Breast epithelium (tissue), 4 donors: Measurements from ENCODE around the gene SMIM1. TPM values are rescaled to one million over a fixed set of nuclear protein-coding genes. Genes with fewer than 3 reads are reported as not detected.

Source experiments
- DNase-seq, 2 donors: peaks; one replicate each; pipeline ENCODE4 v3.0.0-alpha.2; 2019; ENCODE audit warnings: low spot score in 2 of 2
- H3K27ac ChIP-seq, 2 donors: fragments of 200-600 bp; sonication (generic) in 1 of 2; one replicate each; pipeline ENCODE4 v1.5.1; 2016 to 2019; ENCODE audit warnings: mild to moderate bottlenecking in 1 of 2
- H3K27me3 ChIP-seq, 2 donors: fragments of 200-600 bp; sonication (generic) in 1 of 2; one replicate each; pipeline versions ENCODE4 v1.5.1 to v1.6.0; 2017 to 2019; ENCODE audit warnings: control low read depth in 1 of 2, mild to moderate bottlenecking in 1 of 2
- H3K36me3 ChIP-seq: fragments of 200-600 bp; one replicate; pipeline ENCODE4 v1.5.1; 2019
- H3K4me1 ChIP-seq, 2 donors: fragments of 200-600 bp; sonication (generic); one replicate each; pipeline ENCODE4 v1.5.1; 2016 to 2019; ENCODE audit warnings: control low read depth in 1 of 2
- H3K4me3 ChIP-seq, 3 donors: fragments of 200-600 bp; sonication (generic); 1 replicate in 2 of 3; 2 replicates in 1 of 3; pipeline ENCODE4 v1.5.1; 2016 to 2019; ENCODE audit warnings: mild to moderate bottlenecking in 3 of 3, moderate library complexity in 2 of 3
- H3K9me3 ChIP-seq, 2 donors: fragments of 200-600 bp; sonication (generic) in 1 of 2; one replicate each; pipeline ENCODE4 v1.5.1; 2016 to 2019; ENCODE audit warnings: control low read depth in 1 of 2
- POLR2A ChIP-seq: fragments of 450-650 bp; IDR thresholded peaks from one replicate; pipeline ENCODE4 v1.6.1; 2016; ENCODE audit warnings: antibody characterized with exemption, mild to moderate bottlenecking, moderate library complexity
- POLR2AphosphoS5 ChIP-seq, 3 donors: sonication (generic); formaldehyde crosslinking; IDR thresholded peaks; one replicate each; pipeline ENCODE4 v1.6.1; 2017; ENCODE audit warnings: antibody characterized with exemption in 3 of 3
- intact Hi-C: fragments of 100-400 bp; cut with DNase I; formaldehyde crosslinking; loops from one replicate; pipeline ENCODE4 v1.15.1; 2023; ENCODE audit warnings: low total_unique reads
- total RNA-seq, 3 donors: library from RNA; depleted of rRNA; stranded (reverse); fragments of >200 nt; gene quantifications; one replicate each; pipeline ENCODE4 v1.1.0, GENCODE V29; 2016
- TF ChIP-seq, protein P1 (sequence below), 3 donors: fragments of 450-650 bp; IDR thresholded peaks; one replicate each; pipeline ENCODE4 v1.5.1; 2016 to 2017; ENCODE audit warnings: antibody characterized with exemption in 3 of 3, mild to moderate bottlenecking in 3 of 3, moderate library complexity in 3 of 3

Gene SMIM1
- total RNA-seq, 3 donors from 2014 or later, result 1.3 to 4.7 (median 4.6) TPM

DNA sequence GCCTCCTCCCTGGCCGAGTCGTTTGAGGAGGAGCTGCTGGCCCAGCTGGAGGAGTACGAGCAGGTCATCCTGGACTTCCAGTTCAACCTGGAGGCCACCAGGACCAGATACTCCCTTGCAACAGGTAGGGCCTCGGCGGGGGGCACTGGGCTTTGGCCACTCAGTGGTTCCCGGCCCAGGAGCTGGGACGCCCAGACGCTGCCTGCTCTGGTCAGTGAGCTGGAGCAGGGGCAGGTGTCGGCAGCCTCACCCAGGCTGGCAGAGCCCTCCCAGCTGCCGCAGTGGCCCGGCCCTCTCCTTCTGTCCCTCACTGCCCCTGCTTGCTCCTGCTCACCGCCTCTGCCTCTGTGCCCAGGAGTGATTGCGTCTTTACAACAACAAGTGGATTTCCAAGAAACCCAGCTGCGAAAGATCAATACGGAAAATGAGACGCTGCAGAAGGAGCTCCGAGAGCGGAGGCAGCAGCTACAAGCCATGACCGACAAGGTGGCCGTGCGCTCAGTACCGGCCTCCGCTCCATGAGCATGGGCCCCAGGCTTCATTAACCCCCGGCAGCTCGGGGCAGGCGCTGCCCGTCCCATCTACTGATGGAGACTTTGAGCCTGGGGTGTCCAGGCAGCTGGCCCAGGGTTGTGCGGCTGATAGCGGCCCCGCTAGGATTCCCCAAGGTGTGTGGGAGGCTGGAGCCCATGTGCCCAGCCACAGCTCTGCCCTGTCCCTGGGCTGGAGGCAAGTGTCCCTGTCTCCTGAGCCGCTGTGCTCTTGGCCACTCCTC lies 9.0 kb upstream of the SMIM1 start:
- H3K27ac ChIP-seq, result no peak overlapping the region
- intact Hi-C loops, result no loop called here
- TF ChIP-seq, protein P1, sequence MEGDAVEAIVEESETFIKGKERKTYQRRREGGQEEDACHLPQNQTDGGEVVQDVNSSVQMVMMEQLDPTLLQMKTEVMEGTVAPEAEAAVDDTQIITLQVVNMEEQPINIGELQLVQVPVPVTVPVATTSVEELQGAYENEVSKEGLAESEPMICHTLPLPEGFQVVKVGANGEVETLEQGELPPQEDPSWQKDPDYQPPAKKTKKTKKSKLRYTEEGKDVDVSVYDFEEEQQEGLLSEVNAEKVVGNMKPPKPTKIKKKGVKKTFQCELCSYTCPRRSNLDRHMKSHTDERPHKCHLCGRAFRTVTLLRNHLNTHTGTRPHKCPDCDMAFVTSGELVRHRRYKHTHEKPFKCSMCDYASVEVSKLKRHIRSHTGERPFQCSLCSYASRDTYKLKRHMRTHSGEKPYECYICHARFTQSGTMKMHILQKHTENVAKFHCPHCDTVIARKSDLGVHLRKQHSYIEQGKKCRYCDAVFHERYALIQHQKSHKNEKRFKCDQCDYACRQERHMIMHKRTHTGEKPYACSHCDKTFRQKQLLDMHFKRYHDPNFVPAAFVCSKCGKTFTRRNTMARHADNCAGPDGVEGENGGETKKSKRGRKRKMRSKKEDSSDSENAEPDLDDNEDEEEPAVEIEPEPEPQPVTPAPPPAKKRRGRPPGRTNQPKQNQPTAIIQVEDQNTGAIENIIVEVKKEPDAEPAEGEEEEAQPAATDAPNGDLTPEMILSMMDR (IDR thresholded peaks at IDR 0.05), result no peak
- TF ChIP-seq POLR2A (no peak), POLR2AphosphoS5 (IDR thresholded peaks at IDR 0.05) (no peak)
- H3K27me3 ChIP-seq, result peaks cover 0 to 43% of the 10 kb centered on the region in 2 donors
- no peaks in the 10 kb centered on the region for H3K9me3 ChIP-seq
- no peaks in the 10 kb centered on the region for H3K4me1 ChIP-seq
- H3K36me3 ChIP-seq, result no peaks in the 10 kb centered on the region
- H3K4me3 ChIP-seq, result no peak overlapping the region
- DNase-seq, result no peak

DNA sequence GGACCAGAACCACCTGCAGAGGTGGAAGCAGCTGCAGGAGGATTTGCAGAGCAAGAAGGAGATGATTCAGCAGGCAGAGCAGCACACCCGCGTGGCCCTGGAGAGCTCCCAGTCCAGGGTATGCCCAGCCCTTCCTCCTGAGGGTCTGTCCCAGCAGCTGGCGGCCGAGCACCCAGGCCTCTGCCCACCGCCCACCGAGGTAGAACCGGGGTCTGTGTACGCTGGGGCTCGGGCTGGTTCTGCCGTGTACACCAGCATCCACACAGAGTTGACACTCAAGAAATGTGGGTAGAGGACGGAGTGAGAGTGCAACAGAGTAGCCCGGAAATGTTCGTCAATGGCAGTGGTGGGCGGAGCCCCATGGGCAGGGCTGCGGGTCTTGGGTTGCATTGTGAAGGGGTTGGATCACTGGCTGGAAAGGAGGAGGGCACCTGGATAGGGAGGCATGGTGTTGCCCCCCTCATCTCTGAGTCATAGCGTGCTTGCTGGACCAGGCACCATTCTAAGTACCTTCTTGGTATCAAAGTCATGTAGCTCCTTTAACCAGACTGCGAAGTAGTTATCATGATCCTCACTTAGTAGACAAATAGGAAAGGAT lies 5.1 kb upstream of the SMIM1 start:
- Histone ChIP-seq H3K4me3 (no peak overlapping the region), H3K36me3 (no peaks in the 10 kb centered on the region), H3K4me1 (no peaks in the 10 kb centered on the region), H3K27me3 (peaks cover 0 to 15% of the 10 kb centered on the region in 2 donors), H3K27ac (no peak overlapping the region), H3K9me3 (no peaks in the 10 kb centered on the region)
- DNase-seq, result no peak
- intact Hi-C loops, result no loop called here
- TF ChIP-seq POLR2A (no peak), POLR2AphosphoS5 (IDR thresholded peaks at IDR 0.05) (no peak)

DNA sequence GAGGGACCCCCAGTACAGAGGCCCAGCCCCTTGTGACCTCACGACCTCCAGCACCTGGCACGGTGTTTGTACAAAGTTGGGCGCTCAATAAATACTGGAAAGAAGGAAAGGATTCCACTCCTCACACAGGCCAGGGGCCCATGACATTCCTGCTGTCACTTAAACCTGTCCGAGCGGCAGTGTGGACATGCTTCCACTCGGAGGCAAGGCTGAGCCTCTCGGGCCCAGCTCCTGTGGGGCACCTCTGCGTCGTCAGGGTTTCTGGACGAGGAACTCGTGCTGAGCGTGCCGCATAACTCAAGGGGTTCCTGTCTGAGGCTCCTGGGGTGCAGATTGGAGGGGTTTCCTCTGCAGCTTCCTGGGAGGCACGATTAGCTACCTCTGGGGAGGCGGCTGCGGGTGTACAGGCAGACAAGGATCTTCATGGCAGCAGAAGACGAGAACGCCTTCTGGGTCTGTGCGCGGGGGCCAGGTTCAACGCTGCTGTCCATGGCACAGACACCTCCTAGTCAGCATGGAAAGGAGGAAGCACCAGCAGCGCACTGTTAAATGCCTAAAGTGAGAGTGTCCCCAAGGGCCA lies 3.6 kb upstream of the SMIM1 start:
- no peak overlapping the region for H3K27ac ChIP-seq
- H3K36me3 ChIP-seq, result no peaks in the 10 kb centered on the region
- no peak for TF ChIP-seq POLR2AphosphoS5 (IDR thresholded peaks at IDR 0.05)
- H3K4me1 ChIP-seq, result peaks cover 0 to 3% of the 10 kb centered on the region in 2 donors
- DNase-seq, result no peak
- intact Hi-C loops, result no loop called here
- H3K4me3 ChIP-seq, result no peak overlapping the region
- no peaks in the 10 kb centered on the region for H3K9me3 ChIP-seq
- peaks cover 0 to under 1% of the 10 kb centered on the region in 2 donors for H3K27me3 ChIP-seq

DNA sequence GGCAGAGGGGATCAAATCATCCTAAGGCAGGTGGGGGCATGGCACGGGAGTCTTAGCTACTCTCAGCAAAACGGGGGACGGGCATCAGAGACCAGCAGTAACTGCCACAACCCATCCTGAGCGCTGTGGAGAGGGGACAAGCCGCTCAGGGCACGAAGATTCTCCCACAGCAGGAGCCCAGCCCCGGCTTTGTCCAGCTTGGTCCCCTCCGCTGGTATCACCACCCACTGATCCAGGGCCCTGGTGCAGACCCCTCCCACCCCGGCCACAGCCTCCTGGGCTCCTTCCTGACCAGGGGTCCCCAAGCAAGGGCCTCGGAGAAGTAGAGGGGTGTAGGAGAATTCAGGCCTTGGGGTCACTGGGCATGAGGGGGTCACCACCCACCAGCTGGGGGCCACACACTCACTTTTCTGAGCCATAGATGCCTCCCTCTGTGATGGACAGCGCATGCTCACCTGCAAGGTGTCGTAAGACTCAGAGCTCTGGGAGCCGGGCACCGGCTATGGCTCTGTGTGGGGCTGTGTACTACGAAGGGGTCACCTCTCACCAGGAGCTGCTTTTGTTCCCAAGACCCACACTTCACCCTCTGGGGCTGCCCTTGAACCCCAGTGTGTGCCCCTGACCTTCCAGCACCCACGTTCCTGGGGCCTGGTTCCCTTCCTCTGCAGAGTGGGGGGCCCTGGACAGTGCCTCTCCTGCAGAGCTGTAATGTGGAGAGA lies 2.3 kb upstream of the SMIM1 start:
- Histone ChIP-seq H3K27me3 (no peaks in the 10 kb centered on the region), H3K4me3 (no peak overlapping the region), H3K36me3 (no peaks in the 10 kb centered on the region), H3K4me1 (peaks cover 3 to 4% of the 10 kb centered on the region in 2 donors), H3K27ac (no peak overlapping the region), H3K9me3 (no peaks in the 10 kb centered on the region)
- no peak for DNase-seq
- intact Hi-C loops, result no loop called here
- no peak for TF ChIP-seq POLR2AphosphoS5 (IDR thresholded peaks at IDR 0.05)
- TF ChIP-seq POLR2A, result no peak
- TF ChIP-seq, protein P1 (IDR thresholded peaks at IDR 0.05), result no peak

DNA sequence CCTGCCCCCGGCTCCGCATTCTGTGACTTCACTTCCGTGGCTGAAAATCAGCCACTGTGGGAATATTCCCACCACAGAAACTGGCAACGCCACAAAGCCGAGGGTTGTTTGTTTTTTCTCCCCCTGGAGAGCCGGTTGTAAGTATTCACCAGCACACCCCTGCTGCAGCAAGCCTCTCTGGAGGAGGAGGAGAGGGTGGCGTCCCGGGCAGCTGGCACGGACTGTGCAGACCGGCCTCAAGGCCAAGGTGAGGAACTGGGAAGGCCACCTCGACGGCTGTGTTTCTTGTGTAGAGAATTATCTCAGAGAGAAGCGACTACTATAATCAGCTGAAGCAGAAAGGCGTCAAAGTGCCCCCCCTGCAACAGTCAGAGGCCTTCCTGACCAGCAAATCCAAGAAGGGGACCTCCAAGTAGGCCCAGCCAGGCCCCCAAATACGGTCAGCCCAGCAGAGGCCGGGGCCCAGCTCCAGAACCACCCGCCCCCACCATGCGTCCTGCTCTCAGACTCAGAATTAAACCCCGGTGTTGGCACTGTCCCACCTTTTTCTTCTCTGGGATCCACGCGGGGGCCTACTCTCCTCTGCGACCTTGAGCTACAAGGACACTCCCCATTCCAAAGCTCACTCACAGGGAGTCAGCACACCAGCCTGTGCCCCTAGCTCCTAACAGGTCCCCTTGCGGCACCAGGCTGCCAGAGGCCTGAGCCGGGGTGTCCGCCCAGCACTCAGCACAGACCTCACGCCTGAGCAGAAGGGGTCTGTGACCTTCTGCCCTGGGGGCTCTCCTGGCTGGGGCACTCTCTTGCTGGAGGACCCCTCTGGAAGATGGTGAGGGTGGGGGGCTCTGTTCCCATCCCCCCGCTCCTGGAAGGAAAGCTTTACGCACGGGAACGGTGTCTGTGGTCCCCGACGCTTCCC lies 1.2 kb upstream of the SMIM1 start:
- H3K4me1 ChIP-seq, result peaks cover 10 to 15% of the 10 kb centered on the region in 2 donors
- no peaks in the 10 kb centered on the region for H3K9me3 ChIP-seq
- peak overlapping the region in 1 of 2 donors; percentile 97 for H3K27ac ChIP-seq
- intact Hi-C loops, result no loop called here
- no peaks in the 10 kb centered on the region for H3K36me3 ChIP-seq
- no peak for DNase-seq
- no peaks in the 10 kb centered on the region for H3K27me3 ChIP-seq
- TF ChIP-seq, protein P1 (IDR thresholded peaks at IDR 0.05), result no peak
- TF ChIP-seq POLR2AphosphoS5 (IDR thresholded peaks at IDR 0.05), result no peak
- no peak for TF ChIP-seq POLR2A
- H3K4me3 ChIP-seq, result peak overlapping the region; percentile 51 to 97 (median 83)
